GM12878 (cell line): Measurements from ENCODE around the gene NFS1.

Experiments used
- CREB1 ChIP-seq: IDR thresholded peaks from 2 replicates; pipeline ENCODE4 v1.6.1; 2012; ENCODE audit warnings: low read depth, mild to moderate bottlenecking, inconsistent platforms
- ESRRA ChIP-seq: IDR thresholded peaks from 2 replicates; pipeline ENCODE4 v1.6.1; 2012; ENCODE audit warnings: mild to moderate bottlenecking, low read length, improper control_type of control experiment
- EZH2 ChIP-seq: IDR thresholded peaks from 2 replicates; pipeline ENCODE4 v1.6.1; 2012; ENCODE audit warnings: low read depth, mild to moderate bottlenecking, control low read depth, inconsistent platforms, low read length, borderline replicate concordance; ENCODE audit not compliant: control insufficient read depth
- HDAC2 ChIP-seq: fragments of 200-600 bp; sonication (generic); IDR thresholded peaks from 2 replicates; pipeline ENCODE4 v1.6.1; 2017
- POLR2A ChIP-seq: IDR thresholded peaks from 2 replicates; pipeline ENCODE4 v1.6.1; 2011; ENCODE audit warnings: low read depth, mild to moderate bottlenecking, low read length
- RFX5 ChIP-seq: IDR thresholded peaks from 2 replicates; pipeline ENCODE4 v1.6.1; 2011; ENCODE audit warnings: low read depth, low read length, improper control_type of control experiment
- SMC3 ChIP-seq: IDR thresholded peaks from 2 replicates; pipeline ENCODE4 v1.6.1; 2011; ENCODE audit warnings: low read length, improper control_type of control experiment, borderline replicate concordance
- YY1 ChIP-seq: IDR thresholded peaks from 2 replicates; pipeline ENCODE4 v1.6.1; 2011; ENCODE audit warnings: low read depth, mild to moderate bottlenecking, low read length
- ZNF687 ChIP-seq: fragments of 450-650 bp; IDR thresholded peaks from 2 replicates; pipeline ENCODE4 v1.6.1; 2017; ENCODE audit warnings: mild to moderate bottlenecking, moderate library complexity
- TF ChIP-seq, protein P1 (sequence below), 3 experiments: IDR thresholded peaks in 2 of 3; conservative IDR thresholded peaks in 1 of 3; 2 replicates each; pipeline ENCODE4 v1.5.1; 2011; ENCODE audit warnings: low read depth in 3 of 3, low read length in 3 of 3, mild to moderate bottlenecking in 3 of 3, control low read depth in 2 of 3, moderate library complexity in 2 of 3, inconsistent platforms in 1 of 3, mixed read lengths in 1 of 3; ENCODE audit not compliant: control insufficient read depth in 2 of 3, insufficient read depth in 1 of 3; ENCODE audit errors: extremely low read depth in 1 of 3
- TF ChIP-seq, protein P2 (sequence below): IDR thresholded peaks from 2 replicates; pipeline ENCODE4 v1.6.1; 2012; ENCODE audit warnings: low read depth, low read length, improper control_type of control experiment

DNA sequence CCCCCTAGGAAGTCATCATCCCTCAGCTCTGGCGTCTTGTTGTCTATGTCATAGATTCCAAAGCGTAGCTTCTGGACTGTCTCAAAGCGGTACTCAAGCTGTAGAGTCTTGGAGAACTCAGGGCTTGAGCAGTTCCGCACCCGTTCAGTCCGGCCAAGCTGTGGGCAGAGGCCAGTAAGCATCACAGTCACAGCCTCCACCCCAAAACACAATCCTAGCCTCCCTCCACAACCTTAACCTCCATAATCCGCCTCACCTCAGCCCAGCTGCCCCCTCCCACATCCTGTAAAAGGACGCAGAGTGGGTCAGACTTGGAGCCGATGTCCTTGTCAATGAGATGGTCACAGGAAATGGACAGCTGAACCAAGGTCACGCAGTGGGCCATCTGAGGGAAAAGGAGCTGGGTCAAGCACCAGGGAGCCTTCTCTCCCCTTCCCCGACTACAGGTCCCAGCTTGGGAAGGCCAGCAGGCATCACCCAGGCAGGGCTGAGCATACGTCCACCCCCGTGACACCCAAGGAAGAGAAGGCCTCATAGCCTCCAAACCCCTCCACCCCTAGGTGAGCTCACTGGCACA lies 66.5 kb downstream of the NFS1 start:
- TF ChIP-seq, protein P1, sequence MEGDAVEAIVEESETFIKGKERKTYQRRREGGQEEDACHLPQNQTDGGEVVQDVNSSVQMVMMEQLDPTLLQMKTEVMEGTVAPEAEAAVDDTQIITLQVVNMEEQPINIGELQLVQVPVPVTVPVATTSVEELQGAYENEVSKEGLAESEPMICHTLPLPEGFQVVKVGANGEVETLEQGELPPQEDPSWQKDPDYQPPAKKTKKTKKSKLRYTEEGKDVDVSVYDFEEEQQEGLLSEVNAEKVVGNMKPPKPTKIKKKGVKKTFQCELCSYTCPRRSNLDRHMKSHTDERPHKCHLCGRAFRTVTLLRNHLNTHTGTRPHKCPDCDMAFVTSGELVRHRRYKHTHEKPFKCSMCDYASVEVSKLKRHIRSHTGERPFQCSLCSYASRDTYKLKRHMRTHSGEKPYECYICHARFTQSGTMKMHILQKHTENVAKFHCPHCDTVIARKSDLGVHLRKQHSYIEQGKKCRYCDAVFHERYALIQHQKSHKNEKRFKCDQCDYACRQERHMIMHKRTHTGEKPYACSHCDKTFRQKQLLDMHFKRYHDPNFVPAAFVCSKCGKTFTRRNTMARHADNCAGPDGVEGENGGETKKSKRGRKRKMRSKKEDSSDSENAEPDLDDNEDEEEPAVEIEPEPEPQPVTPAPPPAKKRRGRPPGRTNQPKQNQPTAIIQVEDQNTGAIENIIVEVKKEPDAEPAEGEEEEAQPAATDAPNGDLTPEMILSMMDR (IDR thresholded peaks at IDR 0.05 in 2 of 3, conservative IDR thresholded peaks at IDR 0.05 in 1 of 3; ENCODE audit: control insufficient read depth in 2 of 3, extremely low read depth in 1 of 3, insufficient read depth in 1 of 3, low read depth in 3 of 3, low read length in 3 of 3) = no peak
- TF ChIP-seq ESRRA = no peak
- no peak for TF ChIP-seq HDAC2
- no peak for TF ChIP-seq EZH2
- no peak for TF ChIP-seq SMC3
- TF ChIP-seq POLR2A = no peak
- no peak for TF ChIP-seq CREB1
- TF ChIP-seq RFX5 = no peak
- no peak for TF ChIP-seq ZNF687
- TF ChIP-seq YY1 = no peak
- TF ChIP-seq, protein P2, sequence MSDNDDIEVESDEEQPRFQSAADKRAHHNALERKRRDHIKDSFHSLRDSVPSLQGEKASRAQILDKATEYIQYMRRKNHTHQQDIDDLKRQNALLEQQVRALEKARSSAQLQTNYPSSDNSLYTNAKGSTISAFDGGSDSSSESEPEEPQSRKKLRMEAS = no peak
